ENCODE data around the gene RNU6-1. TPM values are rescaled to one million over a fixed set of nuclear protein-coding genes. Genes with fewer than 3 reads are reported as not detected.

The RNU6-1 gene
- total RNA-seq, 4 donors from 2014 or later, result not detected

- no peaks in the 10 kb centered on the region for H3K36me3 ChIP-seq
- H3K4me1 ChIP-seq, result peaks cover 17% of the 10 kb centered on the region
- TF ChIP-seq EP300 (IDR thresholded peaks at IDR 0.05) (no peak), POLR2A (IDR thresholded peaks at IDR 0.05) (no peak), POLR2AphosphoS5 (IDR thresholded peaks at IDR 0.05) (no peak), CTCF (IDR thresholded peaks at IDR 0.05) (no peak)
- no peaks in the 10 kb centered on the region for H3K9me3 ChIP-seq
- no peaks in the 10 kb centered on the region for H3K27me3 ChIP-seq
- no peak for DNase-seq (ENCODE audit: low spot score in 2 of 2)
- WGBS, result 78% methylated on average over 7 of the region's 7 CpGs
- no peak overlapping the region for H3K4me3 ChIP-seq
- H3K27ac ChIP-seq, result no peak overlapping the region
Observed at GRCh38 chr15:67843571-67844387, 3.9 kb upstream of the RNU6-1 start.

GRCh38 chr15:67843092-67843501, 3.3 kb upstream of the RNU6-1 start:
- TF ChIP-seq CTCF (IDR thresholded peaks at IDR 0.05) (no peak), POLR2A (IDR thresholded peaks at IDR 0.05) (no peak), POLR2AphosphoS5 (IDR thresholded peaks at IDR 0.05) (no peak), EP300 (IDR thresholded peaks at IDR 0.05) (no peak)
- Histone ChIP-seq H3K9me3 (no peaks in the 10 kb centered on the region), H3K27me3 (no peaks in the 10 kb centered on the region), H3K27ac (no peak overlapping the region), H3K4me3 (no peak overlapping the region), H3K36me3 (no peaks in the 10 kb centered on the region), H3K4me1 (peaks cover 23% of the 10 kb centered on the region)
- WGBS, result 82% methylated on average over 7 of the region's 7 CpGs
- DNase-seq (ENCODE audit: low spot score in 2 of 2), result no peak

GRCh38 chr15:67841513-67841762, 1.6 kb upstream of the RNU6-1 start:
- Histone ChIP-seq H3K4me3 (peak overlapping the region; percentile 94), H3K27me3 (no peaks in the 10 kb centered on the region), H3K4me1 (peaks cover 23% of the 10 kb centered on the region), H3K27ac (peak overlapping the region; percentile 97), H3K9me3 (no peaks in the 10 kb centered on the region), H3K36me3 (no peaks in the 10 kb centered on the region)
- WGBS, result 37% methylated on average over 4 of the region's 4 CpGs
- no peak for DNase-seq (ENCODE audit: low spot score in 2 of 2)
- TF ChIP-seq POLR2AphosphoS5 (IDR thresholded peaks at IDR 0.05) (no peak), EP300 (IDR thresholded peaks at IDR 0.05) (no peak)

- peak in 1 of 2 donors; percentile 77 for DNase-seq (ENCODE audit: low spot score in 2 of 2)
- H3K36me3 ChIP-seq, result no peaks in the 10 kb centered on the region
- no peaks in the 10 kb centered on the region for H3K9me3 ChIP-seq
- peak overlapping the region; percentile 94 for H3K4me3 ChIP-seq
- peaks cover 2% of the 10 kb centered on the region for H3K27me3 ChIP-seq
- WGBS, result 10% methylated on average over 16 of the region's 17 CpGs
- TF ChIP-seq EP300 (IDR thresholded peaks at IDR 0.05) (no peak), CTCF (IDR thresholded peaks at IDR 0.05) (no peak), POLR2AphosphoS5 (IDR thresholded peaks at IDR 0.05) (no peak), POLR2A (IDR thresholded peaks at IDR 0.05) (no peak)
- peak overlapping the region; percentile 97 for H3K27ac ChIP-seq
- H3K4me1 ChIP-seq, result peaks cover 28% of the 10 kb centered on the region
Observed at GRCh38 chr15:67840749-67841512, 1.1 kb upstream of the RNU6-1 start.

- Histone ChIP-seq H3K27me3 (peaks cover 16% of the 10 kb centered on the region), H3K9me3 (no peaks in the 10 kb centered on the region), H3K36me3 (no peaks in the 10 kb centered on the region), H3K27ac (peak overlapping the region; percentile 97), H3K4me1 (peaks cover 42% of the 10 kb centered on the region), H3K4me3 (peak overlapping the region; percentile 94)
- WGBS, result 2% methylated on average over 12 of the region's 12 CpGs
- DNase-seq (ENCODE audit: low spot score in 2 of 2), result no peak
- TF ChIP-seq POLR2AphosphoS5 (IDR thresholded peaks at IDR 0.05) (no peak), POLR2A (IDR thresholded peaks at IDR 0.05) (no peak), EP300 (IDR thresholded peaks at IDR 0.05) (no peak)
Observed at GRCh38 chr15:67839499-67839928, 331 bp downstream of the RNU6-1 start.

GRCh38 chr15:67838789-67839332, 984 bp downstream of the RNU6-1 start:
- 10% methylated on average over 16 of the region's 25 CpGs for WGBS
- Histone ChIP-seq H3K36me3 (no peaks in the 10 kb centered on the region), H3K27me3 (peaks cover 23% of the 10 kb centered on the region), H3K4me1 (peaks cover 48% of the 10 kb centered on the region), H3K27ac (no peak overlapping the region), H3K4me3 (peak overlapping the region; percentile 94), H3K9me3 (no peaks in the 10 kb centered on the region)
- TF ChIP-seq EP300 (IDR thresholded peaks at IDR 0.05) (no peak), POLR2AphosphoS5 (IDR thresholded peaks at IDR 0.05) (peak in 1 of 3 donors; percentile 32)
- DNase-seq (ENCODE audit: low spot score in 2 of 2), result no peak

Data from suprapubic skin (tissue), 4 donors.